ENCODE data around the gene DNLZ.

DNLZ gene

DNA sequence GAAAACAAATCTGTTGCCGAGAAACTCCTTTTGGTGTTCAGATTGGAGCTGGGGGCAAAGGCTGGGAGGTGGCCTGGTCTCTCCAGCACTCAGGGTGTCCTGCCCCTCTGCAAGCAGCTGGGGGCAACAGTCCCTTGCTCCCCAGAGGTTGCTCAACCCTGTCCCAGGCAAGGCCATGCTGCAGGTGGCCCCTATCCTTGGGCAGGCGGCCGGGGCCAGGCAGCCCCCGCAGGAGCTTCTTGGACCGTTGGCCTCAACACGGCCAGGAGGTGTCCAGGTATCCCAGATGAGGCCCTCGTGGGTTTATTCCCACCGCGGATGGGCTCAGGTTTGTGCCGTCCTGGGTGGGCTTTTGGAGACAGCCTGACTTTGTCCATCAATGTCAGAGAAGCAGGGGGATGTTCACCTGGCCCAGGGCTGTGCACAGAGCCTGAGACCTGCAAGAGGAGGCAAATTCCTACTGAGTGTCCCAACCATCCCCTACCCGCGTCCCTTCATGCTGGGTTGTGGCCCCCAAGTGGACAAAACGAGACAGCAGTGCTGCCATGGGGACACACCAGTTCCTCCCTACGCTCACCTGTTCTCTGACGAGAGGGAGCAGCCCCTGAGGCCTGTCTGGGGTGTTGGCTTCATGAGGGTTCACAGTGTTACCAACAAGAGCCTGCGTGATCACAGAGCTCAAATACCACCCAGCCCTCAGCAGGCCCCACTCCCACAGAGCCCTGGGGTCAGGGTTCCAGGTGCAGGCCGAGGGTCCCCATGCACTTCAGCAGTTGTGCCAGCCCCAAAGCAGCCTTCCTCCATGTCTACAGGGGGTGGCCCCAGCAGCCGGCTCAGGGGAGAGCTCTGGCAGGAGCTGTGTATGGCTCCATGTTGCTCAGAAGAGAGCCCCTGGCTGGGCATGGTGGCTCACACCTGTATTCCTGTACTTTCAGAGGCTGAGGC is 50.2 kb downstream of the DNLZ start:
- no peak for DNase-seq

DNA sequence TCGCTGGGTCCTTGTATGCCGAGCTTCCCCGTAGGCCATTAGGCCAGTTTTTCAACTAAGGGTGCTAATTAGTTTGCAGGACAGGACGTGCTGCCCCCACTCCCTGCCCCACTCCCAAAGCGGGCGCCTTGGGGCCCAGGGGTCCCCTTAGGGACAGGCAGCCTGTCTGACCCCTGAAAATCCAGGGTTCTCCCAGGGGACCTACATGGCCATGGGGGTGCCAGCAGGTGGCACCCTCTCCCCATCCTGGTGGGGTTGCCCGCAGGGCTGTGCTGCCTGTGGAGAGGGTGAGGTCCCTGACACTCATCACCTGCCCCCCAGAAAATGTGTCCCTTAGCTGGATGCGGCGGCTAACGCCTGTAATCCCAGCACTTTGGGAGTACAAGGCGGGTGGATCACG is 51.1 kb downstream of the DNLZ start:
- DNase-seq: no peak

DNA sequence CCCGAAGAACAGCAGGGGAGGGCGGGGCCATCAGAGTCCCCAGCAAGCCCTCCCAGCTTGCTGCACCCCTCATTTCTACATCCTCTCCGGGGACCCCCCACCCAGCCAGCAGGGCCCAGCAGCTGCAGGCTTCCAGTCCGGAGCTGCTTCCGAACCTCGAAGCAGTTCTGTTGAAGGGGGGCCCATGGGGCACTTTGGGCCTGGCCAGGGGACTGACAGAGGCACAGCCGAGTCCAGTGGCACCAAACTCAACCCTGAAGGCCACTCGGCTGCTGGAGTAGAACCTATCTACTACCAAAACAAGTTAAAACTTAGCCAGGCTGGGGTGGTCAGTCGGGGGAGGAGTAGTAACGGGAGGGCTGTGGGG is 51.6 kb downstream of the DNLZ start:
- no peak for DNase-seq

- DNase-seq: no peak
Measured at GRCh38 chr9:136311051-136312008, 52.2 kb downstream of the DNLZ start.

- no peak for DNase-seq
Measured at GRCh38 chr9:136310273-136311030, 53.1 kb downstream of the DNLZ start.

- DNase-seq: no peak
Measured at GRCh38 chr9:136309806-136310220, 53.7 kb downstream of the DNLZ start.
